Mesenchymal stem cell (in vitro differentiated cells and primary cell): ENCODE data around the gene SMC6.
A peak's percentile ranks its signal among the peaks of the same experiment; 100 is the strongest.

ENCODE experiments used
- DNase-seq: peaks from one replicate; pipeline ENCODE4 v3.0.0-alpha.2; 2013
- H2AFZ ChIP-seq: one replicate; pipeline ENCODE4 v1.6.1; 2013; ENCODE audit warnings: low read depth, mild to moderate bottlenecking, control low read depth, inconsistent platforms, low read length, moderate library complexity
- H2AK5ac ChIP-seq: 2 replicates; pipeline ENCODE4 v1.6.1; 2013; ENCODE audit warnings: low read length, moderate library complexity, mild to moderate bottlenecking, inconsistent platforms; ENCODE audit not compliant: severe bottlenecking
- H2BK120ac ChIP-seq: one replicate; pipeline ENCODE4 v1.6.1; 2013; ENCODE audit warnings: low read depth, mild to moderate bottlenecking, inconsistent platforms, low read length, moderate library complexity
- H2BK12ac ChIP-seq, 2 experiments: one replicate each; pipeline ENCODE4 v1.6.1; 2013; ENCODE audit warnings: inconsistent platforms in 2 of 2, low read length in 2 of 2, mild to moderate bottlenecking in 2 of 2, moderate library complexity in 2 of 2, control low read depth in 1 of 2
- H2BK15ac ChIP-seq: one replicate; pipeline ENCODE4 v1.6.1; 2013; ENCODE audit warnings: mild to moderate bottlenecking, low read depth, inconsistent platforms; ENCODE audit not compliant: poor library complexity, severe bottlenecking
- H2BK5ac ChIP-seq: 2 replicates; pipeline ENCODE4 v1.6.1; 2013; ENCODE audit warnings: low read depth, mild to moderate bottlenecking, low read length, control low read depth, inconsistent platforms; ENCODE audit not compliant: poor library complexity, severe bottlenecking
- H3K14ac ChIP-seq, 2 experiments: one replicate each; pipeline ENCODE4 v1.6.1; 2013; ENCODE audit warnings: inconsistent platforms in 2 of 2, low read length in 2 of 2, control low read depth in 1 of 2, mild to moderate bottlenecking in 1 of 2, moderate library complexity in 1 of 2
- H3K18ac ChIP-seq, 2 experiments: one replicate each; pipeline ENCODE4 v1.6.1; 2013; ENCODE audit warnings: inconsistent platforms in 2 of 2, low read length in 2 of 2, control low read depth in 1 of 2, low read depth in 1 of 2, mild to moderate bottlenecking in 1 of 2
- H3K23ac ChIP-seq, 2 experiments: one replicate each; pipeline ENCODE4 v1.6.1; 2013; ENCODE audit warnings: inconsistent platforms in 2 of 2, low read length in 2 of 2, mild to moderate bottlenecking in 2 of 2, moderate library complexity in 2 of 2, control low read depth in 1 of 2
- H3K27ac ChIP-seq: 2 replicates; pipeline ENCODE4 v1.5.1; 2013; ENCODE audit warnings: mild to moderate bottlenecking, moderate library complexity, low read length, control low read depth, inconsistent platforms; ENCODE audit not compliant: poor library complexity, severe bottlenecking
- H3K27me3 ChIP-seq, 2 experiments: 2 replicates each; pipeline versions ENCODE4 v1.6.1 to v1.7.0; 2013; ENCODE audit warnings: low read length in 2 of 2, mild to moderate bottlenecking in 2 of 2, moderate library complexity in 2 of 2, control low read depth in 1 of 2, inconsistent platforms in 1 of 2; ENCODE audit not compliant: control insufficient read depth in 1 of 2, insufficient read depth in 1 of 2
- H3K36me3 ChIP-seq, 2 experiments: 2 replicates each; pipeline versions ENCODE4 v1.6.1 to v1.7.0; 2013; ENCODE audit warnings: low read length in 2 of 2, control low read depth in 1 of 2, inconsistent platforms in 1 of 2, low read depth in 1 of 2, mild to moderate bottlenecking in 1 of 2; ENCODE audit not compliant: insufficient read depth in 2 of 2, control insufficient read depth in 1 of 2
- H3K4ac ChIP-seq, 2 experiments: one replicate each; pipeline ENCODE4 v1.6.1; 2013; ENCODE audit warnings: inconsistent platforms in 2 of 2, low read length in 2 of 2, mild to moderate bottlenecking in 2 of 2, moderate library complexity in 2 of 2, control low read depth in 1 of 2, low read depth in 1 of 2
- H3K4me1 ChIP-seq: 2 replicates; pipeline ENCODE4 v1.6.1; 2013; ENCODE audit warnings: low read depth, low read length, control low read depth; ENCODE audit not compliant: control insufficient read depth, insufficient read depth
- H3K4me2 ChIP-seq: 2 replicates; pipeline ENCODE4 v1.6.1; 2013; ENCODE audit warnings: low read length, mild to moderate bottlenecking, inconsistent platforms; ENCODE audit not compliant: poor library complexity, severe bottlenecking
- H3K4me3 ChIP-seq, 2 experiments: 2 replicates each; pipeline versions ENCODE4 v1.5.1 to v1.7.0; 2013; ENCODE audit warnings: low read length in 2 of 2, mild to moderate bottlenecking in 2 of 2, control low read depth in 1 of 2, low read depth in 1 of 2; ENCODE audit not compliant: insufficient read depth in 1 of 2
- H3K79me1 ChIP-seq: replicated peaks from 2 replicates; pipeline ENCODE4 v1.6.1; 2013; ENCODE audit warnings: mild to moderate bottlenecking, control low read depth, low read length, inconsistent platforms; ENCODE audit not compliant: poor library complexity, severe bottlenecking
- H3K9ac ChIP-seq: 2 replicates; pipeline ENCODE4 v1.7.0; 2013; ENCODE audit warnings: mild to moderate bottlenecking, low read length, moderate library complexity
- H3K9me3 ChIP-seq: 2 replicates; pipeline ENCODE4 v1.7.0; 2013; ENCODE audit warnings: mild to moderate bottlenecking, low read length; ENCODE audit not compliant: control insufficient read depth
- H4K8ac ChIP-seq: one replicate; pipeline ENCODE4 v1.6.1; 2013; ENCODE audit warnings: inconsistent platforms, mild to moderate bottlenecking, low read length, moderate library complexity
- H4K91ac ChIP-seq: one replicate; pipeline ENCODE4 v1.6.1; 2013; ENCODE audit warnings: mild to moderate bottlenecking, low read length, inconsistent platforms
- WGBS: methylation state at CpG from one replicate; pipeline ENCODE4 v1.1.7; 2013; ENCODE audit warnings: mixed read lengths; 5-methylcytosine and 5-hydroxymethylcytosine counted together

The SMC6 gene

DNA sequence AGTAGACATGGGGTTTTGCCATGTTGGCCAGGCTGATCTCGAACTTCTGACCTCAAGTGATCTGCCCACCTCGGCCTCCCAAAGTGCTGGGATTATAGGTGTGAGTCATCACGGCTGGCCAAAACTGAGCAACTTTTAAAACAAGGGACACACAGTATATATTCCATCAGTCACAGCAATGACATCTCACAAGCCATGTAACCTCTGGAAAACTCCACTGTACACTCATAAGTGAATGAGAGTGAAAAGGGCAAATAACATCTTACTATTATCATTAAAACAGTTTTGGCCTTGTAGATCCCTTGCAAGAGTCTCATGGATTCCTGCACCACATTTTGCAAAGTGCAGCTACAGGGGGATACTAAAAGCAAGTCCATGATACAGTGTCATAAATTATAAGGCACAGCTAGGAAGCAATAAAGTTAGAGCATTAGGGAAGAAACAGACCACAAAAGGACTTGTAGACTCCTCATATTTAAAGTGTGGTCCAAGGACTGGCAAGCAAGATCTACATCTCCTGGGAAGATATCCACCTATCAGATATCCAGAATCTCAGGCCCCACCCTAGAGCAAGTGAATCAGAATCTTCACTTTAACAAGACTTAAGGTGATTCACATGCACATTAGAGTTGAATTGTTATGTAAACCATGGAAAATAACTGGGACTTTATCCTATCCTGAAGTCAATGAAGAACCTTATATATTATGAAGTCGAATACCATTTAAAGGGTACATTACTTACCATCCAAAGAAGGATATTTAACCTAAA, 5.7 kb downstream of the SMC6 start:
- H3K27me3 ChIP-seq: no peaks in the 10 kb centered on the region
- peaks cover 3% of the 10 kb centered on the region for H3K4me1 ChIP-seq
- no peak overlapping the region for H2BK120ac ChIP-seq
- H3K27ac ChIP-seq: no peak overlapping the region
- no peak overlapping the region for H3K18ac ChIP-seq
- H2AK5ac ChIP-seq: no peak overlapping the region
- H2AFZ ChIP-seq: no peak overlapping the region
- no peak overlapping the region for H2BK5ac ChIP-seq
- no peak overlapping the region for H3K23ac ChIP-seq
- no peaks in the 10 kb centered on the region for H3K9me3 ChIP-seq
- no peak overlapping the region for H4K8ac ChIP-seq
- DNase-seq: peak; percentile 52
- no peak overlapping the region for H4K91ac ChIP-seq
- no peak overlapping the region for H3K4me2 ChIP-seq
- no peak overlapping the region for H2BK15ac ChIP-seq
- H3K36me3 ChIP-seq: peaks cover 0 to 24% of the 10 kb centered on the region in 2 experiments
- no peak overlapping the region for H3K4ac ChIP-seq
- no peak overlapping the region for H3K14ac ChIP-seq
- WGBS: 17% methylated on average over 1 of the region's 4 CpGs
- no peak overlapping the region for H2BK12ac ChIP-seq
- no peak overlapping the region for H3K4me3 ChIP-seq
- no peak overlapping the region for H3K9ac ChIP-seq
- peaks cover 17% of the 10 kb centered on the region for H3K79me1 ChIP-seq

DNA sequence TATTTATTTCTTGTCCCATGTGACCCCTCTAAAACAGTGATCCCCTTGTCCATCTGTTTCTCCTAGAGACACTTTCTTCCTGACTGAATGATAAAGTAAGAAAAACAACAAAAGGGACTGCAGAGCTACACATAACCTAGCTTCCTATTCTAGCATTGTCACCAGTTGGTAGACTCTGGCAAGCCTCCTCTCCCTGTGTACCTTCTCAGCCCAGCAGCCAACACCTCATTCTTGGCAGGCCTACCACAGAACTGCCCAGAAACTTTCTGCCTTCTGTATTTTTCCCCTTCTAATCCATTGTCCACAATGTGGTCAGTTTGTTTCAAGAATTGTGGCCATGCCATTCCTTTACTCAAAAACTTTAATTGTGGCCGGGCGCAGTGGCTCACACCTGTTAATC, 13.4 kb downstream of the SMC6 start:
- Histone ChIP-seq H4K8ac (no peak overlapping the region), H2AK5ac (no peak overlapping the region), H3K14ac (no peak overlapping the region), H2BK5ac (no peak overlapping the region), H3K4me3 (no peak overlapping the region), H3K9me3 (no peaks in the 10 kb centered on the region), H3K27ac (no peak overlapping the region), H3K4ac (no peak overlapping the region), H2BK120ac (no peak overlapping the region), H2AFZ (no peak overlapping the region), H2BK15ac (no peak overlapping the region), H3K4me2 (no peak overlapping the region), H4K91ac (no peak overlapping the region), H3K23ac (no peak overlapping the region), H3K9ac (no peak overlapping the region), H3K18ac (no peak overlapping the region), H3K79me1 (peaks cover 25% of the 10 kb centered on the region), H3K4me1 (no peaks in the 10 kb centered on the region), H3K27me3 (no peaks in the 10 kb centered on the region), H3K36me3 (peaks cover 6 to 69% of the 10 kb centered on the region in 2 experiments), H2BK12ac (no peak overlapping the region)
- WGBS: 97% methylated on average over 2 of the region's 2 CpGs
- no peak for DNase-seq

DNA sequence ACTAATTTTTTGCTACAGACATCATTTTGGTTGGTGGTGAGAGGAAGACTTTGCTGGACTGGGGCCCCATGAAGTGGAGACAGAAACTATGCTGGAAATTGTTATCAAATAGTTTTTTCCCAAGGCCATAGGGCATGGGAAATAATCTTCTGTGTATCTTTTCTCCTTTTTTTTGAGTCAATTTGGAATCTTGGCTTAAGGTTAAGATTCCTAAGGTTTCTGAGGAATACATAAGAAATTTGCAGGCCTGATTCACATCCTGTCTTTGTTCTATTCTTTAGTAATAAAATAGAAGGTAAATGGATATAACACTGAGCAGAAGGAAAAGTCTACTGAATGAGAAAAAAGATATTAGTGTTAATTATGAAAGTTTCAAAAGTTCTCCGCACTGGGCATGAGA, 16.6 kb downstream of the SMC6 start:
- WGBS: 97% methylated on average over 1 of the region's 1 CpG
- Histone ChIP-seq H3K4me1 (no peaks in the 10 kb centered on the region), H2AFZ (no peak overlapping the region), H3K4me3 (no peak overlapping the region), H3K14ac (no peak overlapping the region), H3K18ac (no peak overlapping the region), H2BK120ac (no peak overlapping the region), H3K36me3 (peaks cover 6 to 76% of the 10 kb centered on the region in 2 experiments), H4K8ac (no peak overlapping the region), H2AK5ac (no peak overlapping the region), H3K9me3 (no peaks in the 10 kb centered on the region), H3K27me3 (no peaks in the 10 kb centered on the region), H3K4me2 (no peak overlapping the region), H2BK5ac (no peak overlapping the region), H4K91ac (no peak overlapping the region), H3K27ac (no peak overlapping the region), H2BK12ac (no peak overlapping the region), H3K9ac (no peak overlapping the region), H2BK15ac (no peak overlapping the region), H3K79me1 (peaks cover 20% of the 10 kb centered on the region), H3K23ac (no peak overlapping the region), H3K4ac (no peak overlapping the region)
- DNase-seq: no peak

GRCh38 chr2:17735864-17736263, 17.7 kb downstream of the SMC6 start:
- H3K18ac ChIP-seq: no peak overlapping the region
- 100% methylated on average over 1 of the region's 2 CpGs for WGBS
- no peak overlapping the region for H3K4ac ChIP-seq

More at GRCh38 chr2:17735864-17736263, 17.7 kb downstream of the SMC6 start:
- peaks cover 6 to 82% of the 10 kb centered on the region in 2 experiments for H3K36me3 ChIP-seq
- no peaks in the 10 kb centered on the region for H3K4me1 ChIP-seq
- no peak overlapping the region for H2AFZ ChIP-seq
- no peak overlapping the region for H3K9ac ChIP-seq
- H3K4me2 ChIP-seq: no peak overlapping the region
- no peaks in the 10 kb centered on the region for H3K27me3 ChIP-seq
- H3K27ac ChIP-seq: no peak overlapping the region
- no peak overlapping the region for H2BK15ac ChIP-seq
- H2AK5ac ChIP-seq: no peak overlapping the region
- H3K14ac ChIP-seq: no peak overlapping the region
- H3K79me1 ChIP-seq: peaks cover 15% of the 10 kb centered on the region
- H2BK5ac ChIP-seq: no peak overlapping the region
- no peak overlapping the region for H4K8ac ChIP-seq
- no peak for DNase-seq
- H4K91ac ChIP-seq: no peak overlapping the region
- no peak overlapping the region for H3K23ac ChIP-seq
- H3K4me3 ChIP-seq: no peak overlapping the region
- no peak overlapping the region for H2BK12ac ChIP-seq
- H2BK120ac ChIP-seq: no peak overlapping the region
- no peaks in the 10 kb centered on the region for H3K9me3 ChIP-seq
